GM19240 (cell line): ENCODE measurements around the gene PLEKHA8.

Experiments used
- DNase-seq: peaks from one replicate; pipeline ENCODE4 v3.0.0; 2011; ENCODE audit warnings: low spot score; ENCODE audit not compliant: insufficient read length

The PLEKHA8 gene

GRCh38 chr7:30028216-30028748 lies at the start of gene PLEKHA8:
PLEKHA8 (plus strand) TSS chr7:30028412; CDS start chr7:30028763, 351 bp downstream.
- DNase-seq, result peak; percentile 43

GRCh38 chr7:29980151-29980550 lies 48.1 kb upstream of the PLEKHA8 start:
- no peak for DNase-seq

DNA sequence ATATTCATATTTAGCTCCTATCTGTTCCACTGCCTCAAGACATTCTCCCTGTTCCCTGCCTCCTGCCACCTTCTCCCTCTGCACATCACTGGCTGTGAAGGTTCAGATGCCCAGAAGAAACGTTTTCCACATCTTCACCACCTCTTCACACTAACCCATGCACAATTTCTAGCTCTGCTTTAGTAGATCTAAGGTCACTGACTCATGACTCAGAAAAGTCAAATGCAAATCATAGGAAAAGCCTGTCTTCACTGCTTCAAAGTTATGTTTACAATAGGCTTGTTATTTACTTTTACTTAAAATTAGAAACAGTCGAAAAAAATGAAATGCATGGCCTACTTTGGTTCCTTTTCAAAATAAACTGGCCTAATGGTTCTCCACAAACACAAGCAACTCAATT lies 41.1 kb upstream of the PLEKHA8 start:
- DNase-seq, result no peak

GRCh38 chr7:29987811-29988317 lies 40.3 kb upstream of the PLEKHA8 start:
- DNase-seq, result no peak

GRCh38 chr7:29988424-29989256 lies 39.6 kb upstream of the PLEKHA8 start:
- DNase-seq, result peak; percentile 19

DNA sequence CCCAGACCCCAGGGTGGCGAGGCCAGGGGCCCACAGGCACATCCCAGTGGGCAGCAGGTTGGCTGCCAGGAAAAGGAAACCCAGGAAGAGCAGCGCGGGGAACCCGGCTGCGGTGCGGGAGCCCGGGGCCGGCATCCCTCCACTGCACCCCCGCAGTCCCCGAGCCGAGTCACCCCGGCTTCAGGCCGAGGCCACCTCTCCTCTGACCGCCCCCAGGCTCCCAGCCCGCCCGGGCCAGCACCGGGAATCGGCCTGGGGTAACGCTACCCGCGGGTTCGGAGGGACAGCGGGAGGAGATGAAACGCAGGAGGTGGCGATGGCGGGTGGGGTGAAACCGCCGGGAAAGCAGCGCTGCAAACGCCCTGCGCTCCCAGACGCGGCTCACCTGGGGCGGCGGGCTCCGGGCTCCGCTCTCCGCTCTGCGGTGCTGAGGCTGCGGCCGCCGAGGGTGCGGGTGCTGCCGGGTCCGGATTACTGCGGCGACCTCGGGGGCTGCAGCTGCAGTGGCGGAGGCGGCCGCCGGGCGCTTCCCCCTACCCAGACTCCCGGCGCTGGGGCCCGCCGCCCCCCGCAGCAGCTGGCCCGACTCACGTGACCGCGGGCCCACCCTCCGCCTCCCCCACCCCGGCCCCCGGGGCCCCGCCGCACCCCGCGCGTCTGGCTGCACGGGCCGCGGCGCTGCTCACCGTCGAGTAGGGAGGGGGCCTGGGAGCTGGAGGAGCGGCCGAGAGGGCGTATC lies 38.8 kb upstream of the PLEKHA8 start, which contains the start of gene SCRN1:
TSS of gene SCRN1 (minus strand) at position 545 of the 739 bp plus-strand sequence. CDS start 20,734 bp downstream, outside the sequence.
- peak; percentile 23 for DNase-seq

DNA sequence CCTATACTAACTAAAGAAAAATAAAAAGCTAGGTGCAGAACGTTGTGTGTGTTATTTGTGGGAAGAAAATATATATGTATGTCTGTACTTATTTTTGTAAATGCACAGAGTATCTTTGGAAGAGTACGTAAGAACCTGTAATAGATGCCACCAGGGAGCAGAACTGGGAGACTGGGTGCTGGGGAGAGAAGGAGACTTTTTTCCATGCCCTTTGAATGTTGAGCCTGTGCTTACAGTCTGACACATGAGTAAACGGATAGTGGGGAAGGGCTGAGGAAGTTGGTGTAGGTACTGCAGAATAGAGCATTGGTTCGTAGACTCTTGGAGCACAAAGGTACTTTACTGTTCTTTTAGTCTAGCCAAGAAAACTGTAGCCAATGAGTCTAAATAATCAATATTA lies 37.3 kb upstream of the PLEKHA8 start:
- no peak for DNase-seq

GRCh38 chr7:29991937-29992336 lies 36.3 kb upstream of the PLEKHA8 start:
- DNase-seq, result no peak

- no peak for DNase-seq
These were observed 35.1 kb upstream of the PLEKHA8 start for GRCh38 chr7:29993140-29993539.

DNA sequence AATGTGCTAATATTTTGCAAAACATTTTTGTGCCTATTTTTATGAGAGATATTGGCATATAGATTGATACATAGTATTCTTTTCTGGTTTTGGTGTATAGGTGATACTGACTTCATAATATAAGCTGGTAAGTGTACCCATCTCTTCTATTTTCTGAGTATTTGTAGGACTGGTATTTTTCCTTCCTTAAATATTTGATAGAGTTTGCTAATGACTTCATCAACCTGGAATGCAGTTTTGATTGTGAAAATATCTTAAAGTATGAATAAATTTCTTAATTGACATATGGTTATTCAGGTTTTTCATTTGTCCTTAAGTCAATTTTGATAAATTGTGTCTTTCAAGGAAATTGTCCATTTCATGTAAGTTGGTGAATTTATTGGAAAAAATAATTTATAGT lies 32.6 kb upstream of the PLEKHA8 start:
- no peak for DNase-seq

DNA sequence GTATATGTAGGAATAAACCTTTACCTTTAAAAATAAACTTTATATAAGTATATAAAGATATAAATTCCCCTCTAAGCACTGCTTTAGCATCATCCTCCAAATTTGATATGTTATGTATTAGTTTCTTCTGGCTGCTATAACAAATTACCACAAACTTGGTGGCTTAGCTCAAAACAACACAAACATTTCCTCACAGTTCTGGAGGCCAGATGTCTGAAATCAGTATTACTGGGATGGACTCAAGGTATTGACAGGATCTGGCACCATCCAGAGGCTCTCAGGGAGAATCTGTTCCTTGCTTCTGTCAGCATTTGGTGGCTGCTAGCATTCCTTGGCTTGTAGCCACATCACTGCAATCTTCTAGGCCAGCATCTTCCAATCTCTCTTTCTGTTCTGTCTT lies 31.9 kb upstream of the PLEKHA8 start:
- no peak for DNase-seq

GRCh38 chr7:29998489-29998888 lies 29.7 kb upstream of the PLEKHA8 start:
- no peak for DNase-seq

DNA sequence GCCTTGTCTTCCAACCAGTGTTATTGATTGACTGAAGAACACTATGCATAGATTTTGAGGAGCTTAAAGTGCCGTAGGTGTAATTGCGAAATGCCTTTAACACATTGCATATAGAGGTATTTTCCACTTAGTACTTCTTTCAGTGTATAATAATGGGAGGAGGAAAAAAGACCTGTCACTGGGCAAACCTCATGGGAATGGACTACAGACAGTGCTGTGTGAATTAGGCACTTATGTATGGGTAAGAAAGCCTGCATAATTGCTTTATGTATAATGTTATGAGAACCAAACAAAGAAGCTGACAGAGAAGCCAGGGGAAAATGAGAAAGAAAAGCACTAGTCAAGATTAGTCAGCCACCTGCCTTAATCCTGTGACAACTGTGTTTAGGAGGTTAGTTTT lies 26.2 kb upstream of the PLEKHA8 start:
- no peak for DNase-seq

GRCh38 chr7:30003098-30003497 lies 25.1 kb upstream of the PLEKHA8 start:
- DNase-seq, result no peak

GRCh38 chr7:30005464-30005863 lies 22.7 kb upstream of the PLEKHA8 start:
- no peak for DNase-seq

DNA sequence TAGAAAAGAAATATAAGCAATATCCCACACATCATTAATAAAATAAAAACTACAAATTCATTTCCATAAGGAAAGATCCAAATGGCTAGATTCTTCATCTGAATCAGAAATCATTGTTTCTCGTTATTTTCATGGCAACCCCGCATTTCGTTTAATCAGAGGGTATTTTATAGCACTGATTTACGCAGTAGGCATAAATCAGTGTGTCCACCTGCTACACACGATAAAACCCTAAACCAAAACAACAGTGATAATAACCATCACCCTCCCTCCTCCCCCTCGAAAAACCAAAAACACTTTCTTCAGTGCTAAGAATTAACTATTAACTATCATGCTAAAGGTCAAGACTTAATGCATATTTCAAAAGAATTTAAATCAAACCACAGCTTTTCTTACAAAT lies 18.2 kb upstream of the PLEKHA8 start:
- DNase-seq, result no peak

DNA sequence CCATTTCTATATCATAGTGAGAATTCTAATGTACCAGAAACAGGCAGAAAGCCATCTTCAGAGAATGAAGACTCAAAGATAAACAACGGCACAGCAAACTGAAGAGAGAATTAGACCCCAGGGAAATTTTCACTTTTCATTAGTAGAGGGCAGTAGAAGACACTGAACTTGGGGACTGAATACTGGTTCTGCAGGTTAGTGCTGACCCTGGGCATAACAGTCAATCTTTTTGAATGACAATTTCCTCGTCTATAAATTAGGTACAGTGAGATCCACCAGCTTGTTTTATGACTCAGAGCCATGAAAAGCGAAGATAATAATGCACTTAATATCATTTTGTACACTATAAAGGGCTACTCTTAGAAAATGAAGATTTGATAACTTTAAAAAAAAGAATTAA lies 15.5 kb upstream of the PLEKHA8 start:
- no peak for DNase-seq

DNA sequence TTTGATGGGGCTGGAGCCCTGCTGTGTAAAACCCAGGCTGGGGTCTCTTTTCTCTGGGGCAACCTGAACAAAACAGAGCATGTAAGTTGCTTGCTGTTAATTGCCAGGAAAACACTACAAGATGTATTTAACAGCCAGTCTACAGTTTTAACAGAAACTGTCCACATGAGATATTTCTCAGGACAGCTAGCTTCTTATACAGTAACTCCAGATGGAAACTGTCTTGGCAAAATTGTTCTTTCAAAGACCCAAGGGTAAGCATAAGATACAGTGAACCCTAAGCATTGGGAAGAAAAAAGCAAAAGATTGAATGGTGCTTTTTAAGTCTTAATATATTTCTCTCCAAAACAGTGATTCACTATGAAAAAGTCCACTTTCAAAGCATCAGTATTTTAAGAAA lies 9.8 kb upstream of the PLEKHA8 start:
- DNase-seq, result no peak

GRCh38 chr7:30019387-30019786 lies 8.8 kb upstream of the PLEKHA8 start:
- no peak for DNase-seq

- no peak for DNase-seq
These were observed 8.3 kb upstream of the PLEKHA8 start for GRCh38 chr7:30019960-30020359.

GRCh38 chr7:30020535-30020934 lies 7.7 kb upstream of the PLEKHA8 start:
- no peak for DNase-seq

- DNase-seq, result no peak
These were observed 5.2 kb upstream of the PLEKHA8 start for GRCh38 chr7:30022991-30023390.
